ENCODE results near the gene PACRG.

DNA sequence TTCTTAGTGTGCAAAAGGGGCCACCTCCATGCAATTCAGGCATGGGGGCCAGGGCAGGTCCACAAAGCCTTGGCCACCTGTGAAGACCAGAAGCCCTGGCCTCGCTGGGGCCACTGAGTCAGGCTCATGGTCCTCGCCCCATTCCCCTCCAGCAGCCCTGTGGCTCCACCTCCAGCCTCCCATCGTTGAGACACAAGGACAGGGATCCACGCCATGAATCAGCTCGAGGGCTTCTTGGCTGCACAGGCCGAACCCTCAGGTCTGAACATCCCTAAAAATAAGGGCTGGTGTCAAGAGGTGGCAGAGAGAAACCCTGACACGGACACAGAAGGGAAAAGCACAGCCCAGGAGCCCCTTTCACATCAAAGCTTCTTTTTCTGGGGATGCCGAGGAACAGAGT, 618.2 kb downstream of the PACRG start:
- TF ChIP-seq, protein P1, sequence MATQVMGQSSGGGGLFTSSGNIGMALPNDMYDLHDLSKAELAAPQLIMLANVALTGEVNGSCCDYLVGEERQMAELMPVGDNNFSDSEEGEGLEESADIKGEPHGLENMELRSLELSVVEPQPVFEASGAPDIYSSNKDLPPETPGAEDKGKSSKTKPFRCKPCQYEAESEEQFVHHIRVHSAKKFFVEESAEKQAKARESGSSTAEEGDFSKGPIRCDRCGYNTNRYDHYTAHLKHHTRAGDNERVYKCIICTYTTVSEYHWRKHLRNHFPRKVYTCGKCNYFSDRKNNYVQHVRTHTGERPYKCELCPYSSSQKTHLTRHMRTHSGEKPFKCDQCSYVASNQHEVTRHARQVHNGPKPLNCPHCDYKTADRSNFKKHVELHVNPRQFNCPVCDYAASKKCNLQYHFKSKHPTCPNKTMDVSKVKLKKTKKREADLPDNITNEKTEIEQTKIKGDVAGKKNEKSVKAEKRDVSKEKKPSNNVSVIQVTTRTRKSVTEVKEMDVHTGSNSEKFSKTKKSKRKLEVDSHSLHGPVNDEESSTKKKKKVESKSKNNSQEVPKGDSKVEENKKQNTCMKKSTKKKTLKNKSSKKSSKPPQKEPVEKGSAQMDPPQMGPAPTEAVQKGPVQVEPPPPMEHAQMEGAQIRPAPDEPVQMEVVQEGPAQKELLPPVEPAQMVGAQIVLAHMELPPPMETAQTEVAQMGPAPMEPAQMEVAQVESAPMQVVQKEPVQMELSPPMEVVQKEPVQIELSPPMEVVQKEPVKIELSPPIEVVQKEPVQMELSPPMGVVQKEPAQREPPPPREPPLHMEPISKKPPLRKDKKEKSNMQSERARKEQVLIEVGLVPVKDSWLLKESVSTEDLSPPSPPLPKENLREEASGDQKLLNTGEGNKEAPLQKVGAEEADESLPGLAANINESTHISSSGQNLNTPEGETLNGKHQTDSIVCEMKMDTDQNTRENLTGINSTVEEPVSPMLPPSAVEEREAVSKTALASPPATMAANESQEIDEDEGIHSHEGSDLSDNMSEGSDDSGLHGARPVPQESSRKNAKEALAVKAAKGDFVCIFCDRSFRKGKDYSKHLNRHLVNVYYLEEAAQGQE (IDR thresholded peaks at IDR 0.05; ENCODE audit: insufficient read depth in 1 of 2, low read depth in 2 of 2, low read length in 2 of 2), result no peak
- no peak for TF ChIP-seq TAF1 (IDR thresholded peaks at IDR 0.05; ENCODE audit: borderline replicate concordance, insufficient read depth, low read length)
- TF ChIP-seq POLR2AphosphoS5 (IDR thresholded peaks at IDR 0.05; ENCODE audit: low read depth, low read length), result no peak
- TF ChIP-seq SIN3A (IDR thresholded peaks at IDR 0.05; ENCODE audit: borderline replicate concordance, insufficient read depth, low read length), result no peak
- no peak for TF ChIP-seq FOXP2 (optimal IDR thresholded peaks at IDR 0.05; ENCODE audit: borderline replicate concordance, extremely low read depth, extremely low read length, insufficient read depth)
